SK-N-MC (cell line): ENCODE data around the gene SPACA4.

ENCODE experiments used
- DNase-seq: peaks from one replicate; pipeline ENCODE4 v3.0.0-alpha.2; 2011; ENCODE audit warnings: low read depth, low spot score
- H3K27ac ChIP-seq: fragments of 200-600 bp; sonication (generic); 2 replicates; pipeline ENCODE4 v1.5.1; 2016; ENCODE audit warnings: mixed run types
- H3K36me3 ChIP-seq: fragments of 200-600 bp; sonication (generic); 2 replicates; pipeline ENCODE4 v1.6.1; 2017; ENCODE audit warnings: antibody characterized with exemption, low read length, mixed read lengths; ENCODE audit not compliant: insufficient read depth
- H3K4me3 ChIP-seq: fragments of 200-600 bp; sonication (generic); 2 replicates; pipeline ENCODE4 v1.5.1; 2016
- H3K9ac ChIP-seq: fragments of 200-600 bp; sonication (generic); 2 replicates; pipeline ENCODE4 v1.8.0; 2017; ENCODE audit warnings: mixed run types, mixed read lengths; ENCODE audit not compliant: insufficient read length
- H3K9me3 ChIP-seq: fragments of 200-600 bp; sonication (generic); 2 replicates; pipeline ENCODE4 v1.6.1; 2017; ENCODE audit warnings: low read depth, mild to moderate bottlenecking, antibody characterized with exemption, low read length, moderate library complexity, mixed read lengths
- EZH2 ChIP-seq: fragments of 200-600 bp; sonication (generic); IDR thresholded peaks from one replicate; pipeline ENCODE4 v1.6.1; 2017; ENCODE audit warnings: antibody characterized with exemption
- FOXP2 ChIP-seq: optimal IDR thresholded peaks from 2 replicates; pipeline ENCODE3; 2011; ENCODE audit warnings: mild to moderate bottlenecking, moderate library complexity; ENCODE audit not compliant: insufficient read depth; ENCODE audit errors: extremely low read length, control extremely low read depth
- POLR2AphosphoS5 ChIP-seq: IDR thresholded peaks from 2 replicates; pipeline ENCODE4 v1.6.1; 2012; ENCODE audit warnings: mild to moderate bottlenecking, low read depth, low read length, borderline replicate concordance

The SPACA4 gene

GRCh38 chr19:48645620-48646000 lies 39.1 kb downstream of the SPACA4 start:
- Histone ChIP-seq H3K9ac (no peak overlapping the region), H3K27ac (peak overlapping the region; percentile 68), H3K36me3 (no peaks in the 10 kb centered on the region), H3K9me3 (no peaks in the 10 kb centered on the region), H3K4me3 (peak overlapping the region; percentile 85)
- TF ChIP-seq POLR2AphosphoS5, result no peak
- TF ChIP-seq FOXP2, result no peak
- TF ChIP-seq EZH2, result no peak
- DNase-seq, result no peak

GRCh38 chr19:48646001-48646721 lies 39.6 kb downstream of the SPACA4 start, which contains the start of gene CA11:
Gene CA11, minus strand, starts transcription at chr19:48646187. Its CDS starts 555 bp downstream, at chr19:48645632.
- Histone ChIP-seq H3K27ac (peak within 1 kb of the TSS; percentile 68), H3K9me3 (no peaks in the 10 kb centered on the region), H3K9ac (peak within 1 kb of the TSS; percentile 37), H3K36me3 (no peaks in the 10 kb centered on the region), H3K4me3 (peak within 1 kb of the TSS; percentile 85)
- DNase-seq, result no peak
- TF ChIP-seq EZH2, result no peak
- TF ChIP-seq POLR2AphosphoS5, result peak; percentile 30; the same call in 1 of the 2 replicates

GRCh38 chr19:48646722-48647216 lies 40.2 kb downstream of the SPACA4 start:
- peak overlapping the region; percentile 32 for H3K9ac ChIP-seq
- no peaks in the 10 kb centered on the region for H3K9me3 ChIP-seq
- no peak overlapping the region for H3K27ac ChIP-seq
- no peaks in the 10 kb centered on the region for H3K36me3 ChIP-seq
- no peak for DNase-seq
- H3K4me3 ChIP-seq, result peak overlapping the region; percentile 85
- TF ChIP-seq POLR2AphosphoS5 (no peak), EZH2 (no peak), FOXP2 (peak; percentile 55)

- no peak for DNase-seq
- TF ChIP-seq EZH2 (no peak), POLR2AphosphoS5 (no peak), FOXP2 (no peak)
- Histone ChIP-seq H3K36me3 (no peaks in the 10 kb centered on the region), H3K9ac (no peak overlapping the region), H3K27ac (no peak overlapping the region), H3K4me3 (no peak overlapping the region), H3K9me3 (no peaks in the 10 kb centered on the region)
These were observed 41.6 kb downstream of the SPACA4 start for GRCh38 chr19:48648134-48648533.

- Histone ChIP-seq H3K36me3 (no peaks in the 10 kb centered on the region), H3K4me3 (no peak overlapping the region), H3K9ac (no peak overlapping the region), H3K27ac (no peak overlapping the region), H3K9me3 (no peaks in the 10 kb centered on the region)
- TF ChIP-seq POLR2AphosphoS5 (no peak), FOXP2 (no peak), EZH2 (no peak)
- DNase-seq, result no peak
These were observed 44.6 kb downstream of the SPACA4 start for GRCh38 chr19:48650974-48651682.

GRCh38 chr19:48651683-48652048 lies 45.1 kb downstream of the SPACA4 start:
- TF ChIP-seq POLR2AphosphoS5, result no peak
- no peak for TF ChIP-seq EZH2
- TF ChIP-seq FOXP2, result no peak
- no peak for DNase-seq
- H3K27ac ChIP-seq, result no peak overlapping the region
- H3K36me3 ChIP-seq, result no peaks in the 10 kb centered on the region
- no peak overlapping the region for H3K9ac ChIP-seq
- H3K9me3 ChIP-seq, result no peaks in the 10 kb centered on the region
- no peak overlapping the region for H3K4me3 ChIP-seq

GRCh38 chr19:48654299-48655059 lies 47.9 kb downstream of the SPACA4 start:
- peak overlapping the region; percentile 84 for H3K27ac ChIP-seq
- no peak for DNase-seq

GRCh38 chr19:48656840-48657474 lies 50.4 kb downstream of the SPACA4 start:
- Histone ChIP-seq H3K27ac (no peak overlapping the region), H3K9ac (peak overlapping the region; percentile 17), H3K36me3 (no peaks in the 10 kb centered on the region), H3K4me3 (no peak overlapping the region), H3K9me3 (no peaks in the 10 kb centered on the region)
- TF ChIP-seq EZH2 (no peak), FOXP2 (no peak), POLR2AphosphoS5 (no peak)
- DNase-seq, result no peak

More at GRCh38 chr19:48654299-48655059, 47.9 kb downstream of the SPACA4 start:
- no peaks in the 10 kb centered on the region for H3K9me3 ChIP-seq
- no peak for TF ChIP-seq POLR2AphosphoS5
- TF ChIP-seq EZH2, result no peak
- TF ChIP-seq FOXP2, result no peak
- no peaks in the 10 kb centered on the region for H3K36me3 ChIP-seq
- peak overlapping the region; percentile 67 for H3K9ac ChIP-seq
- peak overlapping the region; percentile 57 for H3K4me3 ChIP-seq
